HG03521 (cell line): ENCODE data around the gene METRNL.
"Not testable (repeated sequence)": the region's sequence is repeated elsewhere in the genome, so short reads cannot be mapped to it uniquely, and the experiment has no call there.

ENCODE experiments used
- ATAC-seq: cut with Tn5 transposase; IDR thresholded peaks from one replicate; pipeline ENCODE4 v1.9.1; 2021; ENCODE audit warnings: mild to moderate bottlenecking, moderate library complexity; ENCODE audit not compliant: unreplicated experiment

METRNL gene

GRCh38 chr17:83118071-83118841 is 38.8 kb downstream of the METRNL start:
- no peak for ATAC-seq

- ATAC-seq: peak; percentile 88
Measured at GRCh38 chr17:83119987-83120864, 40.8 kb downstream of the METRNL start.

GRCh38 chr17:83121473-83121872 is 42.1 kb downstream of the METRNL start:
- not testable (repeated sequence) for ATAC-seq

- ATAC-seq: no peak
Measured at GRCh38 chr17:83121921-83122820, 42.8 kb downstream of the METRNL start.

- ATAC-seq: no peak
Measured at GRCh38 chr17:83122834-83123233, 43.4 kb downstream of the METRNL start.

- no peak for ATAC-seq
Measured at GRCh38 chr17:83123896-83124801, 44.7 kb downstream of the METRNL start.

- ATAC-seq: no peak
Measured at GRCh38 chr17:83124871-83125514, 45.6 kb downstream of the METRNL start.

GRCh38 chr17:83125515-83126274 is 46.3 kb downstream of the METRNL start:
- no peak for ATAC-seq

- no peak for ATAC-seq
Measured at GRCh38 chr17:83126275-83126811, 46.9 kb downstream of the METRNL start.

GRCh38 chr17:83127431-83128160 is 48.2 kb downstream of the METRNL start:
- no peak for ATAC-seq

- no peak for ATAC-seq
Measured at GRCh38 chr17:83128306-83129240, 49.2 kb downstream of the METRNL start.

GRCh38 chr17:83129676-83130075 is 50.3 kb downstream of the METRNL start:
- no peak for ATAC-seq

GRCh38 chr17:83131401-83132011 is 52.1 kb downstream of the METRNL start:
- ATAC-seq: no peak

- no peak for ATAC-seq
Measured at GRCh38 chr17:83132251-83133081, 53.1 kb downstream of the METRNL start.
